Neutrophil (primary cell): ENCODE measurements around the gene NR2F1-AS1.

Source experiments
- H3K27ac ChIP-seq: fragments of 200-600 bp; sonication (generic); 2 replicates; pipeline ENCODE4 v1.5.1; 2016; ENCODE audit warnings: mild to moderate bottlenecking, moderate library complexity
- H3K27me3 ChIP-seq: fragments of 200-600 bp; sonication (generic); 2 replicates; pipeline ENCODE4 v1.6.0; 2016; ENCODE audit warnings: mild to moderate bottlenecking
- H3K36me3 ChIP-seq: fragments of 200-600 bp; sonication (generic); 2 replicates; pipeline ENCODE4 v1.5.1; 2017
- H3K4me1 ChIP-seq, 2 experiments: fragments of 200-600 bp in 1 of 2; sonication (generic) in 1 of 2; 1 replicate in 1 of 2; 2 replicates in 1 of 2; pipeline versions ENCODE4 v1.5.1 to v1.6.1; 2013 to 2016; ENCODE audit warnings: low read depth in 1 of 2, low read length in 1 of 2, mild to moderate bottlenecking in 1 of 2, moderate library complexity in 1 of 2; ENCODE audit not compliant: control insufficient read depth in 1 of 2, insufficient read depth in 1 of 2
- H3K4me3 ChIP-seq, 2 experiments: fragments of 200-600 bp in 1 of 2; sonication (generic) in 1 of 2; 1 replicate in 1 of 2; 2 replicates in 1 of 2; pipeline ENCODE4 v1.5.1; 2013 to 2016; ENCODE audit warnings: low read depth in 1 of 2, low read length in 1 of 2, mild to moderate bottlenecking in 1 of 2, moderate library complexity in 1 of 2
- H3K9me3 ChIP-seq: fragments of 200-600 bp; sonication (generic); 2 replicates; pipeline ENCODE4 v1.5.1; 2016
- TF ChIP-seq, protein P1 (sequence below): fragments of 200-600 bp; sonication (generic); IDR thresholded peaks from 2 replicates; pipeline ENCODE4 v1.5.1; 2016; ENCODE audit warnings: antibody characterized with exemption

Gene NR2F1-AS1

GRCh38 chr5:93479982-93480509 is 101.0 kb downstream of the NR2F1-AS1 start:
- Histone ChIP-seq H3K27me3 (no peaks in the 10 kb centered on the region), H3K27ac (no peak overlapping the region), H3K9me3 (no peaks in the 10 kb centered on the region), H3K4me3 (no peak overlapping the region), H3K4me1 (no peaks in the 10 kb centered on the region), H3K36me3 (no peaks in the 10 kb centered on the region)
- TF ChIP-seq, protein P1, sequence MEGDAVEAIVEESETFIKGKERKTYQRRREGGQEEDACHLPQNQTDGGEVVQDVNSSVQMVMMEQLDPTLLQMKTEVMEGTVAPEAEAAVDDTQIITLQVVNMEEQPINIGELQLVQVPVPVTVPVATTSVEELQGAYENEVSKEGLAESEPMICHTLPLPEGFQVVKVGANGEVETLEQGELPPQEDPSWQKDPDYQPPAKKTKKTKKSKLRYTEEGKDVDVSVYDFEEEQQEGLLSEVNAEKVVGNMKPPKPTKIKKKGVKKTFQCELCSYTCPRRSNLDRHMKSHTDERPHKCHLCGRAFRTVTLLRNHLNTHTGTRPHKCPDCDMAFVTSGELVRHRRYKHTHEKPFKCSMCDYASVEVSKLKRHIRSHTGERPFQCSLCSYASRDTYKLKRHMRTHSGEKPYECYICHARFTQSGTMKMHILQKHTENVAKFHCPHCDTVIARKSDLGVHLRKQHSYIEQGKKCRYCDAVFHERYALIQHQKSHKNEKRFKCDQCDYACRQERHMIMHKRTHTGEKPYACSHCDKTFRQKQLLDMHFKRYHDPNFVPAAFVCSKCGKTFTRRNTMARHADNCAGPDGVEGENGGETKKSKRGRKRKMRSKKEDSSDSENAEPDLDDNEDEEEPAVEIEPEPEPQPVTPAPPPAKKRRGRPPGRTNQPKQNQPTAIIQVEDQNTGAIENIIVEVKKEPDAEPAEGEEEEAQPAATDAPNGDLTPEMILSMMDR, result no peak

DNA sequence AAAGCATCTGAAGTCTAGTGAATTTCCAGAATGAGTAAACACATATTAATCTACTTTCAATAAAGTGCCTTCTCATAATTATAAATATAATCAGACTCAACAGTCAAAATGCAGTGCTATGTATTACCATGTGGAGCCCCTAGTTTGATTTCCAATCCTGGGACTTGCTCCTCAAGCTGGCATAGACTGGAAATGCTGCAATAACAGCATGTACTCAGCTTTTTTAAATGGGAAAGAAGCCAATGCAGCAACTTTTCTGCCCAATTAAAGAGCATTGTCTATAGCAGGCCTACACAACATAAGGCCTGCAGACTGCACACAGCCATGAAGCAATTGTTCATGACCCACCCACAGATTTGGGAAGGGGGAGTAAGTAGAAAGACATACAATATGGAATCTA is 103.2 kb downstream of the NR2F1-AS1 start:
- Histone ChIP-seq H3K27me3 (no peaks in the 10 kb centered on the region), H3K36me3 (no peaks in the 10 kb centered on the region), H3K9me3 (no peaks in the 10 kb centered on the region), H3K4me1 (no peaks in the 10 kb centered on the region), H3K4me3 (no peak overlapping the region), H3K27ac (no peak overlapping the region)
- TF ChIP-seq, protein P1, result no peak

DNA sequence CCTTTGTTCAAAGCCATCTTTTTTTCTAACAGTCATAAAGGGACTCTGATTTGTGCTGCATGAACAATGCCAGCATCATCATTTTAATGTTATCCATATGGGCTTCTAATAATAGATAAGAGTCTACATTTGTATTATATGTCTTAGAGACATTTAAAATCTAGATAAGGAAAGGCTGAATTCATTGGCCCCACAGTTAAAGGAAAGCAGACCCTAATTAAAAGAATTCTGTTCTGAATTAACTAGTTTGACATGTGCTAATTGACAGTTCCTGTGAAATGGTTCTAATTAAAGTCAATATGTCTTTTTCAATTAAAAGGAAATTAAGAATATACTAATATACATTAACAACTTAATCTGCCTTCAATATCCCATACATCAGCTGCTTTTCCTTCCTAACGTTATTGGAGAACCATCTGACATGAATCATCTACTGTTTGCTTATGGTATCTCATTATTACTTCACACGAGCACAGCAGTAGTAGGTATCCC is 104.7 kb downstream of the NR2F1-AS1 start:
- H3K27me3 ChIP-seq, result no peaks in the 10 kb centered on the region
- no peak overlapping the region for H3K27ac ChIP-seq
- H3K4me1 ChIP-seq, result no peaks in the 10 kb centered on the region
- no peak overlapping the region for H3K4me3 ChIP-seq
- no peaks in the 10 kb centered on the region for H3K9me3 ChIP-seq
- TF ChIP-seq, protein P1, result no peak
- H3K36me3 ChIP-seq, result no peaks in the 10 kb centered on the region

DNA sequence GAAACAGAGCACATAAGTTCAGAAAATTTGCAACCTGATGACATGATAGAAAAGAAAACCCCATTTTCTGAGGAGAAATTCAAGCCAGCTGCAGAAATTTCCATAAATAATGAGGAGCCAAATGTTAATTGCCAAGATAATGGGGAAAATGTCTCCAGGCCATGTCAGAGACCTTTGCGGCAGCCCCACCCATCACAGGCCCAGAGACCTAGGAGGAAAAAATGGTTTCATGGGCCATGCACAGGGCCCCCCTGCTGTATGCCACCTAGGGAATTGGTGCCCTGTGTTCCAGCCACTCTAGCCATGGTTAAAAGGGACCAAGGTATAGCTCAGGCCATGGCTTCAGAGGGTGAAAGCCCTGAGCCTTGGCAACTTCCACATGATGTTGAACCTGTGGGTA is 118.1 kb downstream of the NR2F1-AS1 start:
- Histone ChIP-seq H3K27me3 (no peaks in the 10 kb centered on the region), H3K27ac (no peak overlapping the region), H3K4me1 (no peaks in the 10 kb centered on the region), H3K4me3 (no peak overlapping the region), H3K9me3 (no peaks in the 10 kb centered on the region), H3K36me3 (no peaks in the 10 kb centered on the region)
- TF ChIP-seq, protein P1, result no peak

DNA sequence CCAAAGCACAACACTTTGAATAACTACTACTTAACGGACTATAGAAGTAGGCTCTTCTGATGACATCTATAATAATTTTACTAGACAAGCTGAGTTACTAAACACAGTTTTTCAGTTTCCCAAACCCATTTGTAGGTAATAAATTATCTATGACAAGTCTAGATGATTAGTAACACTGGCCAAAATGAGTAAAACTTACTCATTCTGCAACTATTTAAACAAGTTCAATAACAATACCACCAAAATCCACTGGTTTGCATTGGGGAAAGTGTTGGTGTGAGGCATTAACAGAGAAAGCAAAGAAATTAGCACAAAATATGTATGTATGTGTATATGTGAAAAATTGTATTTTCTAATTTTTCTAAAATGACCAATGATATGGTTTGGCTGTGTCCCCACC is 119.3 kb downstream of the NR2F1-AS1 start:
- Histone ChIP-seq H3K9me3 (no peaks in the 10 kb centered on the region), H3K4me3 (no peak overlapping the region), H3K36me3 (no peaks in the 10 kb centered on the region), H3K27me3 (no peaks in the 10 kb centered on the region), H3K27ac (no peak overlapping the region), H3K4me1 (no peaks in the 10 kb centered on the region)
- TF ChIP-seq, protein P1, result no peak
